HK-2 (cell line): ENCODE data around the gene PTS.
"Not testable (repeated sequence)": the region's sequence is repeated elsewhere in the genome, so short reads cannot be mapped to it uniquely, and the experiment has no call there.

ENCODE experiments used
- DNase-seq: peaks from one replicate; pipeline ENCODE4 v3.0.0-alpha.2; 2018; ENCODE audit not compliant: unreplicated experiment

PTS gene

DNA sequence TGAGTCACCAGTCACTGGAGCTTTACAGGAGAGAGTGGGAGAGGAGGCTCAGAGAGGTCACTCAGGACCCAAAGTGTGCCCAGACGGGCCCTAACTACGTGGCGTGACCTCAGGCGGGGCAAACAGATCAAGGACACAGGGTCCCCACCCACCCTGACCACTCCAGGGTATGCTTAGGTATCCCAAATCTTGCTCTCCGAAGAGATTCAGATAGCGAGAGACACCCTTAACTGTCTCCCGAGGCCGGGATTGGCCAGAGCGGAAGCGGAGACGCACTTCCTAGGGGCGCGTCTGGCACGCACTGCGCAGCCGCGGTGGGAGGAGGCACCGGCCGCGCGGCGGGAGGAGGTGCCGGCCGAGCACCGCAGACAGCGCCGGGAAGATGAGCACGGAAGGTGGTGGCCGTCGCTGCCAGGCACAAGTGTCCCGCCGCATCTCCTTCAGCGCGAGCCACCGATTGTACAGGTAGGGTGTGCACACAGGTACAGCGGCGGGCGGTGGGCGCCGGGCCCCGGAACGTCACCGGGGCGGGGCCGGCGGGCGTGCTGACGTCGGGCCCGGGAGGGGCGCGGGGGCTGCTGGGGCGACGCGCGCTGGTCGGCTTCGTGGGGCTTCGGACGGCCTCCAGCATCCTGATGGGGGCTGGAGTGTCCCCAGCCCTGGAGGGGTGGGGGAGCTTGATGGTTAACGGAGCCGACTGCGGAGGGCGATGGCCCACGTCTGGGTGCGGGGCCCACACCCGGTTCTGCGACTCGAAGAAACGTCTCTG lies at the start of gene PTS:
PTS (plus strand) TSS at position 367 of the 769 bp plus-strand sequence; CDS start at position 383, 16 bp downstream.
- DNase-seq = peak; percentile 82

- DNase-seq = no peak
Measured at GRCh38 chr11:112177589-112177988, 48.6 kb upstream of the PTS start.

DNA sequence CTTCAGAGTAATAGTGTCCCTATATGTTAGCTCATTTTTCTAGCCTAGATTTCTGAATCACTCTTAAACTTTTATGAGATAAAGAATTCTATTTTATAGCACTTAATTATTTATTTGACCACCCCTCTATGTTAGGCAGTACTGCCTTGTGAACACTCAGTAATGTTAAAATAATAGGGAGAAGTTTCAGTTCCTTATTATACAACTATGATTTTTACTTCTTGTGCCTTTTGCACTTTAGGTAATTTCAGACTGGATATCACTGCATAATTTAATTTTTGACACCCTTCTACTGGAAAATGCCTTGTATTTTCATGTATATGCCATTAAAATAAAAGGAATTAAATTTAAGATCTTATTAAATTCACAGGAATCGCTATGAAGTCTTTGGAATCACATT lies 47.8 kb upstream of the PTS start:
- DNase-seq = no peak

DNA sequence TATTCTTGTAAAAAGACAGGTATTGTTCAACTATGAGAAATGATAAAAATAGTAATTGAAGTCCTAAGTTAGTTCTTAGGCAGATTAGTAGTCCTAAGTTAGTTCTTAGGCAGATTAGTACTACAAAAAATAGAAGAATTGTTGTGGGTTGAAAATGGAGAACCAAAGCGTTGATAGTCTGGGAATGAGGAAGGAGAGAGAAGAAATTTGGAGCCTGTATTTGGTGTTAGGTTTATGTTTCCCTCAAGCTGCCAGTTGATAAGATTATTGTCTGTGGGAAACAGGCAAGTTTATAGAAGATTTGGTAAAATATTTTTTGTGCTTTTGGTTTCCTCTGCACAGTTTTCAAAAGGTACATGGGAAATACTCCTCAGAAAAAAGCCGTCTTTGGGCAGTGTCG lies 47.3 kb upstream of the PTS start:
- DNase-seq = no peak

GRCh38 chr11:112179601-112180000 lies 46.6 kb upstream of the PTS start:
- no peak for DNase-seq

DNA sequence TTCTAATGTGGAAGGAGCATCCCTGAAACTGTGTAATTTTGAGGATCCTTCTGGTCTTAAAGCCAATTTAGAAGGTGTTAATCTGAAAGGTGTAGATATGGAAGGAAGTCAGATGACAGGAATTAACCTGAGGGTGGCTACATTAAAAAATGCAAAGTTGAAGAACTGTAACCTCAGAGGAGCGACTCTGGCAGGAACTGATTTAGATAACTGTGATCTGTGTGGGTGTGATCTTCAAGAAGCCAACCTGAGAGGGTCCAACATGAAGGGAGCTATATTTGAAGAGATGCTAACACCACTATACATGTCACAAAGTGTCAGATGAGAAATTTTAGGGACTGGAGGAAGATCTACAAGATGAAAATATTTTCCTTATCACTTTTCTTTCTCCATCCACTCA lies 43.4 kb upstream of the PTS start:
- DNase-seq = no peak

GRCh38 chr11:112185883-112186282 lies 40.3 kb upstream of the PTS start:
- DNase-seq = no peak

DNA sequence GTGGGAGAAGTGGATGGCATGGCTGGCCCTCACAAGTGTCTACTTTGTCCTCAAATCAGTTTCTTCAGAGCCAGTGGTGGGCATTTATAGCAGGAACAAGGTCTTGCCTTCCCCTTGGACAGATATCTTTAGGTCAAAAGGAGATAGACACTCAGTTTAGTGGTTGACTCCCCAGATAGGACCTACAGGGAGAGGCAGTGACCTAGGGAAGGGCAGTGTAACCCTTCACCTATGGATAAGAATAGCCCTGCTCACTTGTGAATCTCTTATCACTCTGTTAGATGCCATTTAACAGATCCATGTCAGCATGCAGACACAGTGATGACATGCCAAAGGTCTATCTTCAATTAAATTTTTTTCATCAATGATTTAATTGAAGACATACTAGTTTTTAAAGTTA lies 39.9 kb upstream of the PTS start:
- no peak for DNase-seq

DNA sequence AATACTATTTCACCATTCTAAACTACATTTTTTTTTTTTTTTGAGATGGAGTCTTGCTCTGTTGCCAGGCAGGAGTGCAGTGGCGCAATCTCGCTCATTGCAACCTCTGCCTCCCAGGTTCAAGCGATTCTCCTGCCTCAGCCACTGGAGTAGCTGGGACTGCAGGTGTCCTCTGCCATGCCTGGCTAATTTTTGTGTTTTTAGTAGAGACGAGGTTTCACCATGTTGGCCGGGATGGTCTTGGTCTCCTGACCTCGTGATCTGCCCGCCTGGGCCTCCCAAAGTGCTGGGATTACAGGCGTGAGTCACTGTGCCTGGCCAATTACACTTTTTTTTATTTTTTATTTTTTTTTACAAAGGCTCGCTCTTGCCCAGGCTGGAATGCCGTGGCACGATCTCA lies 31.1 kb upstream of the PTS start:
- peak; percentile 27 for DNase-seq

- peak; percentile 6 for DNase-seq
Measured at GRCh38 chr11:112195951-112196351, 30.3 kb upstream of the PTS start.

- DNase-seq = no peak
Measured at GRCh38 chr11:112196519-112197087, 29.6 kb upstream of the PTS start.

GRCh38 chr11:112199101-112199500 lies 27.1 kb upstream of the PTS start:
- not testable (repeated sequence) for DNase-seq

DNA sequence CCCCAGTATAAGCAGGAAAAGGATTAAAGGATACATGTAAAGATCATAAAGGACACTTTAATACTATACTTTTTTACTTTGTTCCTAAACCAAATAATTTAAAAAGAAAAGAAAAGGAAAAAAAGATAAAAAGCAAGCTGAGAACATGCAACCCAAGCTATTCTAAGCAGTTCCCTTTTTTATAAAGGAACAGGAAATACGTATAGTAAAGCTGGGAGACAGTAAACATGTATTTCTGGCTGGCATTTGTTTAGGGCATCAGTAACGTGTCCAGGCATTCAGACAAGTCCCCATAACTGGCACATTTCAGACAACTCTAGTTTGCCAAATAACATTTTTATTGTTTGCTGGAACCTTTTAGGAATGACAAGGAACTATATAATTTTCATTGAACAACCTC lies 26.0 kb upstream of the PTS start:
- DNase-seq = no peak

DNA sequence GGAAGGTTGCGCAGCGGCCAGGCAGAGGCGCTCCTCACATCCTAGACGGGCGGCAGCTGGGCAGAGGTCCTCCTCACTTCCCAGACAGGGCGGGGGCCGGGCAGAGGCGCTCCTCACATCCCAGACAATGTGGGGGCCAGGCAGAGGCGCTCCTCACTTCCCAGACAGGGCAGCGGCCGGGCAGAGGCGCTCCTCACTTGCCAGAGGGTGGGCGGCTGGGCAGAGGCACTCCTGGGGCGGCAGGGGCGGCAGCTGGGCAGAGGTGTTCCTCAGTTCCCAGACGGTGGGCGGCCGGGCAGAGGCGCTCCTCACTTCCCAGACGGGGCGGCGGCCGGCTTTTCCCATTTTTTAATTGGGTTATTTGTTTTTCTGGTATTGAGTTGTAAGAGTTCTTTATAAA lies 20.2 kb upstream of the PTS start:
- no peak for DNase-seq

- no peak for DNase-seq
Measured at GRCh38 chr11:112210890-112211289, 15.3 kb upstream of the PTS start.

DNA sequence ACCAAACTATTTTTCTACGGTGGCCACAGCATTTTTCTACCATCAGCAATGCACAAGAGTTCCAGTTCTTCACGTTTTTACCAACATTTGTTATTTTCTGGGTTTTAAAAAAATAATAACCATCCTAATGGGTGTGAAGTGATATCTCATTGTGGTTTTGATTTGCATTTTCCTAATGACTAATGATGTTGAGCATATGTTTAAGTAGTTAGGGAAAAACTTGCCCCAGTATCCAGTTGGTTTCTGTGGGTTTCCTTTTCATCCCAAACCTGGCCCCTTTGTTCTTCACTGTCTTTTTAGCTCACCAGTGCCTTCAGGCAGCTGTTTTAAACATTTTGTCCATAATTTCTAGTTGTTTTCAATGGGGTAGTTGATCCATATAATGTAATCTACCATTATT lies 14.7 kb upstream of the PTS start:
- no peak for DNase-seq

- DNase-seq = no peak
Measured at GRCh38 chr11:112212290-112212689, 13.9 kb upstream of the PTS start.

DNA sequence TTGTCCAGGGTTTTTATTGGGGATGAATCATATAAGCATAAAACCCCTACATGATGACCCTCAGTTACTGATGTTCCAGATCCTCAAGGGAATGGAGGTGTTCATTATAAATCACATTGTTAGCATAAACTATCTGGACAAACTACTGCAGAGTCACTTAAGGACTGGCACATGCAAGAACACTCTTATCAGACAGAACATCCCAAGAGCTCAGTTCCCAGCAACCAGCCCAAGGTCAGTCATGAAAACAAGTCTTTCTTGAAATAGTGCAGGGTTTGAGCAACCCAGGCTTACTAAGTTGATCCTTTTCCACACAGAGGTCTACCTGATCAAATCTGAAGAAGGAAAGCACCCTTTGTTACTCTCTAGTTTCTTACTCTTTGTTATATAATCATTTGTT lies 13.5 kb upstream of the PTS start:
- DNase-seq = no peak

- no peak for DNase-seq
Measured at GRCh38 chr11:112213753-112214152, 12.5 kb upstream of the PTS start.

GRCh38 chr11:112215621-112216020 lies 10.6 kb upstream of the PTS start:
- no peak for DNase-seq

DNA sequence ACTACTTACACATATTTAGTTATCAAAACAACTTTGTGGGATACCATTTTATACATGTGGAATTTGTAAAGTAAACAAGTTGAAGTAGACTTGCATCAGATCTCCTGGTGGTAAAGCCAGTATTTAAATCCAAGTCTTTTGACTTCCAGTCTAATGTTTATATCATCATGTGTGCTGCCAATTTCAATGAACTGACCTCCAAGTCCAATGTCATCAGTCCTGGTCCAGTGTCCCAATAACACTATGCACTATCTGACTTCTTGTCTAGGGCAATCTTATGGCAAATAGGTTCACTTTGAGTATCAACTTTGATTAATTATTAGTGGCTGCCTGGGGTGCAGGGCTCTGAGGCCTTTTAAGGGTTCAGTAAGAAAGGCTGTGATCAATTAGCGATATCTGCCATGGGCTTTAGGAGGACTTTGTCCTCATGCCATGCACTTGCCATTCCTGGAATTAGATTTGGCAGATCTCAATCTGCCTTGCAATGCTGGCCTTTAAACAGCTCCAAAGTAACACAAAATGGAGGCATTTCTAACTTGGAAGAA lies 9.6 kb upstream of the PTS start:
- DNase-seq = no peak

- DNase-seq = peak; percentile 18
Measured at GRCh38 chr11:112219476-112220232, 6.6 kb upstream of the PTS start.
